Keratinocyte (primary cell): ENCODE measurements around the gene POU3F1. TPM values are rescaled to one million over a fixed set of nuclear protein-coding genes. Genes with fewer than 3 reads are reported as not detected.

Experiments used
- DNase-seq: peaks from one replicate; pipeline ENCODE4 v3.0.0-alpha.2; 2011; ENCODE audit warnings: low read depth, missing footprints, low spot score
- FAIRE-seq: peaks from 2 replicates; lab custom pipeline; 2011; peaks lifted over from hg19 to GRCh38; lab: Jason Lieb, UNC
- H2AFZ ChIP-seq: 2 replicates; pipeline ENCODE4 v1.6.0; 2012; ENCODE audit warnings: low read length, control low read depth, inconsistent platforms; ENCODE audit not compliant: control insufficient read depth
- H3K27ac ChIP-seq: 2 replicates; pipeline ENCODE4 v1.5.1; 2011; ENCODE audit warnings: low read length; ENCODE audit not compliant: control insufficient read depth, insufficient read depth
- H3K27me3 ChIP-seq: 3 replicates; pipeline ENCODE4 v1.6.0; 2011; ENCODE audit warnings: low read length; ENCODE audit not compliant: control insufficient read depth, insufficient read depth; ENCODE audit errors: extremely low read depth
- H3K36me3 ChIP-seq, 2 experiments: 2 replicates in 1 of 2; 3 replicates in 1 of 2; pipeline ENCODE4 v1.5.1; 2011; ENCODE audit warnings: low read length in 2 of 2, mild to moderate bottlenecking in 1 of 2; ENCODE audit not compliant: control insufficient read depth in 2 of 2, insufficient read depth in 2 of 2; ENCODE audit errors: extremely low read depth in 1 of 2
- H3K4me1 ChIP-seq: 3 replicates; pipeline ENCODE4 v1.5.1; 2011; ENCODE audit warnings: low read length; ENCODE audit not compliant: control insufficient read depth, insufficient read depth; ENCODE audit errors: extremely low read depth
- H3K4me2 ChIP-seq: 3 replicates; pipeline ENCODE4 v1.6.0; 2011; ENCODE audit warnings: low read depth, low read length; ENCODE audit not compliant: control insufficient read depth, insufficient read depth; ENCODE audit errors: extremely low read depth
- H3K4me3 ChIP-seq, 3 experiments: fragments of 200-600 bp in 1 of 3; sonication (generic) in 1 of 3; 2 replicates in 2 of 3; 3 replicates in 1 of 3; pipeline ENCODE4 v1.5.1; 2011 to 2016; ENCODE audit warnings: low read length in 3 of 3, mild to moderate bottlenecking in 3 of 3, control low read depth in 2 of 3, inconsistent platforms in 1 of 3, low read depth in 1 of 3, mixed read lengths in 1 of 3, mixed run types in 1 of 3, moderate library complexity in 1 of 3; ENCODE audit not compliant: control insufficient read depth in 2 of 3, insufficient read depth in 2 of 3; ENCODE audit errors: extremely low read depth in 1 of 3
- H3K79me2 ChIP-seq: 2 replicates; pipeline ENCODE4 v1.6.0; 2012; ENCODE audit warnings: low read length; ENCODE audit not compliant: control insufficient read depth, insufficient read depth
- H3K9ac ChIP-seq: 3 replicates; pipeline ENCODE4 v1.6.0; 2011; ENCODE audit warnings: low read length; ENCODE audit not compliant: control insufficient read depth, insufficient read depth; ENCODE audit errors: extremely low read depth
- H3K9me1 ChIP-seq: 3 replicates; pipeline ENCODE4 v1.6.0; 2011; ENCODE audit warnings: low read length; ENCODE audit not compliant: control insufficient read depth, insufficient read depth; ENCODE audit errors: extremely low read depth
- H3K9me3 ChIP-seq: 2 replicates; pipeline ENCODE4 v1.5.1; 2012; ENCODE audit warnings: low read depth, low read length; ENCODE audit not compliant: control insufficient read depth
- H4K20me1 ChIP-seq: 3 replicates; pipeline ENCODE4 v1.6.0; 2011; ENCODE audit warnings: low read length; ENCODE audit not compliant: control insufficient read depth, insufficient read depth; ENCODE audit errors: extremely low read depth
- CTCF ChIP-seq, 3 experiments: IDR thresholded peaks in 1 of 3; conservative IDR thresholded peaks in 1 of 3; optimal IDR thresholded peaks in 1 of 3; 2 replicates in 2 of 3; 3 replicates in 1 of 3; pipeline versions ENCODE3 to v1.5.1; 2011; ENCODE audit warnings: low read length in 3 of 3, mild to moderate bottlenecking in 3 of 3, moderate library complexity in 2 of 3, control low read depth in 1 of 3, inconsistent platforms in 1 of 3; ENCODE audit not compliant: insufficient read depth in 2 of 3; ENCODE audit errors: extremely low read depth in 1 of 3
- EZH2 ChIP-seq: IDR thresholded peaks from one replicate; pipeline ENCODE4 v1.6.1; 2012; ENCODE audit warnings: inconsistent platforms, mild to moderate bottlenecking, low read length, moderate library complexity
- dilution Hi-C: fragments of 300-500 bp; cut with MboI; formaldehyde crosslinking; loops from one replicate; pipeline ENCODE4 v1.7.0; 2020; ENCODE audit warnings: low sequenced_read_pairs; ENCODE audit not compliant: extremely low pct_ligation_motif_present
- polyA plus RNA-seq, 5 experiments: library from polyadenylated mRNA; depleted of rRNA in 3 of 5; stranded (reverse) in 3 of 5; stranded (forward) in 1 of 5; unstranded in 1 of 5; fragments of >200 nt; gene quantifications; 1 replicate in 1 of 5; 2 replicates in 3 of 5; 3 replicates in 1 of 5; pipeline versions ENCODE4 v1.2.1 to v1.2.3, GENCODE V29; 2011 to 2012; ENCODE audit warnings: missing spikeins in 2 of 5, low read depth in 1 of 5, low replicate concordance in 1 of 5

Gene POU3F1
- polyA plus RNA-seq, 1 donor (not counting 4 experiments of a cell fraction or from before 2014, with no cell fraction given): 0.59 TPM

GRCh38 chr1:38077523-38078147 lies 31.0 kb upstream of the POU3F1 start:
- H3K79me2 ChIP-seq: no peaks in the 10 kb centered on the region
- no peaks in the 10 kb centered on the region for H4K20me1 ChIP-seq
- H3K27me3 ChIP-seq: no peaks in the 10 kb centered on the region
- no peak overlapping the region for H3K4me3 ChIP-seq
- H3K4me2 ChIP-seq: no peak overlapping the region
- no peak overlapping the region for H2AFZ ChIP-seq
- H3K9me1 ChIP-seq: no peaks in the 10 kb centered on the region
- dilution Hi-C loops: no loop called here
- no peak overlapping the region for H3K27ac ChIP-seq
- no peak overlapping the region for H3K9ac ChIP-seq
- peaks cover 15% of the 10 kb centered on the region for H3K4me1 ChIP-seq
- H3K9me3 ChIP-seq: no peaks in the 10 kb centered on the region
- no peaks in the 10 kb centered on the region for H3K36me3 ChIP-seq
- no peak for DNase-seq
- TF ChIP-seq EZH2 (no peak), CTCF (optimal IDR thresholded peaks at IDR 0.05 in 1 of 3, IDR thresholded peaks at IDR 0.05 in 1 of 3, conservative IDR thresholded peaks at IDR 0.05 in 1 of 3; ENCODE audit: extremely low read depth in 1 of 3, insufficient read depth in 2 of 3, low read length in 3 of 3) (no peak)
- no peak for FAIRE-seq

- Histone ChIP-seq H3K79me2 (no peaks in the 10 kb centered on the region), H4K20me1 (no peaks in the 10 kb centered on the region), H3K36me3 (no peaks in the 10 kb centered on the region), H3K9ac (no peak overlapping the region), H3K27me3 (no peaks in the 10 kb centered on the region), H3K9me1 (no peaks in the 10 kb centered on the region), H3K4me2 (no peak overlapping the region), H3K4me1 (peaks cover 19% of the 10 kb centered on the region), H3K9me3 (no peaks in the 10 kb centered on the region), H3K27ac (no peak overlapping the region), H2AFZ (no peak overlapping the region), H3K4me3 (no peak overlapping the region)
- dilution Hi-C loops: no loop called here
- no peak for DNase-seq
- no peak for FAIRE-seq
- TF ChIP-seq CTCF (optimal IDR thresholded peaks at IDR 0.05 in 1 of 3, IDR thresholded peaks at IDR 0.05 in 1 of 3, conservative IDR thresholded peaks at IDR 0.05 in 1 of 3; ENCODE audit: extremely low read depth in 1 of 3, insufficient read depth in 2 of 3, low read length in 3 of 3) (no peak), EZH2 (no peak)
These were observed 29.9 kb upstream of the POU3F1 start for GRCh38 chr1:38076455-38076854.
